ENCODE data around the gene MFAP4.

MFAP4 gene

GRCh38 chr17:19343256-19343630 lies 43.7 kb downstream of the MFAP4 start:
- TF ChIP-seq CTCF (IDR thresholded peaks at IDR 0.05; ENCODE audit: insufficient read depth, low read length, poor library complexity, severe bottlenecking), result no peak
- Histone ChIP-seq H3K27me3 (replicated peaks; ENCODE audit: control insufficient read depth, insufficient read depth, low read length) (no peaks in the 10 kb centered on the region), H3K4me3 (replicated peaks; ENCODE audit: low read depth, low read length) (no peak overlapping the region), H3K36me3 (ENCODE audit: control insufficient read depth, insufficient read depth, low read length) (no peaks in the 10 kb centered on the region)
- no peak for DNase-seq (ENCODE audit: extremely low read depth, insufficient read length)

- Histone ChIP-seq H3K4me3 (replicated peaks; ENCODE audit: low read depth, low read length) (no peak overlapping the region), H3K36me3 (ENCODE audit: control insufficient read depth, insufficient read depth, low read length) (no peaks in the 10 kb centered on the region), H3K27me3 (replicated peaks; ENCODE audit: control insufficient read depth, insufficient read depth, low read length) (no peaks in the 10 kb centered on the region)
- DNase-seq (ENCODE audit: extremely low read depth, insufficient read length), result no peak
- no peak for TF ChIP-seq CTCF (IDR thresholded peaks at IDR 0.05; ENCODE audit: insufficient read depth, low read length, poor library complexity, severe bottlenecking)
These were observed 44.3 kb downstream of the MFAP4 start for GRCh38 chr17:19342611-19343255.

- H3K27me3 ChIP-seq (replicated peaks; ENCODE audit: control insufficient read depth, insufficient read depth, low read length), result no peaks in the 10 kb centered on the region
- DNase-seq (ENCODE audit: extremely low read depth, insufficient read length), result no peak
- no peak for TF ChIP-seq CTCF (IDR thresholded peaks at IDR 0.05; ENCODE audit: insufficient read depth, low read length, poor library complexity, severe bottlenecking)
- no peak overlapping the region for H3K4me3 ChIP-seq (replicated peaks; ENCODE audit: low read depth, low read length)
- H3K36me3 ChIP-seq (ENCODE audit: control insufficient read depth, insufficient read depth, low read length), result no peaks in the 10 kb centered on the region
These were observed 45.1 kb downstream of the MFAP4 start for GRCh38 chr17:19341641-19342610.

GRCh38 chr17:19341211-19341631 lies 45.8 kb downstream of the MFAP4 start:
- no peak for TF ChIP-seq CTCF (IDR thresholded peaks at IDR 0.05; ENCODE audit: insufficient read depth, low read length, poor library complexity, severe bottlenecking)
- no peak for DNase-seq (ENCODE audit: extremely low read depth, insufficient read length)
- Histone ChIP-seq H3K36me3 (ENCODE audit: control insufficient read depth, insufficient read depth, low read length) (no peaks in the 10 kb centered on the region), H3K27me3 (replicated peaks; ENCODE audit: control insufficient read depth, insufficient read depth, low read length) (no peaks in the 10 kb centered on the region), H3K4me3 (replicated peaks; ENCODE audit: low read depth, low read length) (no peak overlapping the region)

- Histone ChIP-seq H3K27me3 (replicated peaks; ENCODE audit: control insufficient read depth, insufficient read depth, low read length) (no peaks in the 10 kb centered on the region), H3K4me3 (replicated peaks; ENCODE audit: low read depth, low read length) (no peak overlapping the region), H3K36me3 (ENCODE audit: control insufficient read depth, insufficient read depth, low read length) (no peaks in the 10 kb centered on the region)
- TF ChIP-seq CTCF (IDR thresholded peaks at IDR 0.05; ENCODE audit: insufficient read depth, low read length, poor library complexity, severe bottlenecking), result no peak
- DNase-seq (ENCODE audit: extremely low read depth, insufficient read length), result no peak
These were observed 47.6 kb downstream of the MFAP4 start for GRCh38 chr17:19339341-19339815.

Measured in GM06990 (cell line).